Mesenchymal stem cell (in vitro differentiated cells and primary cell): ENCODE results near the gene PIBF1.

Experiments used
- DNase-seq: peaks from one replicate; pipeline ENCODE4 v3.0.0-alpha.2; 2013
- H2AFZ ChIP-seq: one replicate; pipeline ENCODE4 v1.6.1; 2013; ENCODE audit warnings: low read depth, mild to moderate bottlenecking, control low read depth, inconsistent platforms, low read length, moderate library complexity
- H2AK5ac ChIP-seq: 2 replicates; pipeline ENCODE4 v1.6.1; 2013; ENCODE audit warnings: low read length, moderate library complexity, mild to moderate bottlenecking, inconsistent platforms; ENCODE audit not compliant: severe bottlenecking
- H2BK120ac ChIP-seq: one replicate; pipeline ENCODE4 v1.6.1; 2013; ENCODE audit warnings: low read depth, mild to moderate bottlenecking, inconsistent platforms, low read length, moderate library complexity
- H2BK12ac ChIP-seq, 2 experiments: one replicate each; pipeline ENCODE4 v1.6.1; 2013; ENCODE audit warnings: inconsistent platforms in 2 of 2, low read length in 2 of 2, mild to moderate bottlenecking in 2 of 2, moderate library complexity in 2 of 2, control low read depth in 1 of 2
- H2BK15ac ChIP-seq: one replicate; pipeline ENCODE4 v1.6.1; 2013; ENCODE audit warnings: mild to moderate bottlenecking, low read depth, inconsistent platforms; ENCODE audit not compliant: poor library complexity, severe bottlenecking
- H2BK5ac ChIP-seq: 2 replicates; pipeline ENCODE4 v1.6.1; 2013; ENCODE audit warnings: low read depth, mild to moderate bottlenecking, low read length, control low read depth, inconsistent platforms; ENCODE audit not compliant: poor library complexity, severe bottlenecking
- H3K14ac ChIP-seq, 2 experiments: one replicate each; pipeline ENCODE4 v1.6.1; 2013; ENCODE audit warnings: inconsistent platforms in 2 of 2, low read length in 2 of 2, control low read depth in 1 of 2, mild to moderate bottlenecking in 1 of 2, moderate library complexity in 1 of 2
- H3K18ac ChIP-seq, 2 experiments: one replicate each; pipeline ENCODE4 v1.6.1; 2013; ENCODE audit warnings: inconsistent platforms in 2 of 2, low read length in 2 of 2, control low read depth in 1 of 2, low read depth in 1 of 2, mild to moderate bottlenecking in 1 of 2
- H3K23ac ChIP-seq, 2 experiments: one replicate each; pipeline ENCODE4 v1.6.1; 2013; ENCODE audit warnings: inconsistent platforms in 2 of 2, low read length in 2 of 2, mild to moderate bottlenecking in 2 of 2, moderate library complexity in 2 of 2, control low read depth in 1 of 2
- H3K27ac ChIP-seq: 2 replicates; pipeline ENCODE4 v1.5.1; 2013; ENCODE audit warnings: mild to moderate bottlenecking, moderate library complexity, low read length, control low read depth, inconsistent platforms; ENCODE audit not compliant: poor library complexity, severe bottlenecking
- H3K27me3 ChIP-seq, 2 experiments: 2 replicates each; pipeline versions ENCODE4 v1.6.1 to v1.7.0; 2013; ENCODE audit warnings: low read length in 2 of 2, mild to moderate bottlenecking in 2 of 2, moderate library complexity in 2 of 2, control low read depth in 1 of 2, inconsistent platforms in 1 of 2; ENCODE audit not compliant: control insufficient read depth in 1 of 2, insufficient read depth in 1 of 2
- H3K36me3 ChIP-seq, 2 experiments: 2 replicates each; pipeline versions ENCODE4 v1.6.1 to v1.7.0; 2013; ENCODE audit warnings: low read length in 2 of 2, control low read depth in 1 of 2, inconsistent platforms in 1 of 2, low read depth in 1 of 2, mild to moderate bottlenecking in 1 of 2; ENCODE audit not compliant: insufficient read depth in 2 of 2, control insufficient read depth in 1 of 2
- H3K4ac ChIP-seq, 2 experiments: one replicate each; pipeline ENCODE4 v1.6.1; 2013; ENCODE audit warnings: inconsistent platforms in 2 of 2, low read length in 2 of 2, mild to moderate bottlenecking in 2 of 2, moderate library complexity in 2 of 2, control low read depth in 1 of 2, low read depth in 1 of 2
- H3K4me1 ChIP-seq: 2 replicates; pipeline ENCODE4 v1.6.1; 2013; ENCODE audit warnings: low read depth, low read length, control low read depth; ENCODE audit not compliant: control insufficient read depth, insufficient read depth
- H3K4me2 ChIP-seq: 2 replicates; pipeline ENCODE4 v1.6.1; 2013; ENCODE audit warnings: low read length, mild to moderate bottlenecking, inconsistent platforms; ENCODE audit not compliant: poor library complexity, severe bottlenecking
- H3K4me3 ChIP-seq, 2 experiments: 2 replicates each; pipeline versions ENCODE4 v1.5.1 to v1.7.0; 2013; ENCODE audit warnings: low read length in 2 of 2, mild to moderate bottlenecking in 2 of 2, control low read depth in 1 of 2, low read depth in 1 of 2; ENCODE audit not compliant: insufficient read depth in 1 of 2
- H3K79me1 ChIP-seq: replicated peaks from 2 replicates; pipeline ENCODE4 v1.6.1; 2013; ENCODE audit warnings: mild to moderate bottlenecking, control low read depth, low read length, inconsistent platforms; ENCODE audit not compliant: poor library complexity, severe bottlenecking
- H3K9ac ChIP-seq: 2 replicates; pipeline ENCODE4 v1.7.0; 2013; ENCODE audit warnings: mild to moderate bottlenecking, low read length, moderate library complexity
- H3K9me3 ChIP-seq: 2 replicates; pipeline ENCODE4 v1.7.0; 2013; ENCODE audit warnings: mild to moderate bottlenecking, low read length; ENCODE audit not compliant: control insufficient read depth
- H4K8ac ChIP-seq: one replicate; pipeline ENCODE4 v1.6.1; 2013; ENCODE audit warnings: inconsistent platforms, mild to moderate bottlenecking, low read length, moderate library complexity
- H4K91ac ChIP-seq: one replicate; pipeline ENCODE4 v1.6.1; 2013; ENCODE audit warnings: mild to moderate bottlenecking, low read length, inconsistent platforms
- WGBS: methylation state at CpG from one replicate; pipeline ENCODE4 v1.1.7; 2013; ENCODE audit warnings: mixed read lengths; 5-methylcytosine and 5-hydroxymethylcytosine counted together

PIBF1 gene

GRCh38 chr13:72990953-72991352, 209.0 kb downstream of the PIBF1 start:
- Histone ChIP-seq H3K4ac (no peak overlapping the region), H3K36me3 (peaks cover 0 to 4% of the 10 kb centered on the region in 2 experiments), H3K23ac (no peak overlapping the region), H3K4me2 (no peak overlapping the region), H2AFZ (no peak overlapping the region), H3K79me1 (no peaks in the 10 kb centered on the region), H2BK12ac (no peak overlapping the region), H3K18ac (no peak overlapping the region), H2BK5ac (no peak overlapping the region), H2AK5ac (no peak overlapping the region), H3K27me3 (no peaks in the 10 kb centered on the region), H3K4me3 (no peak overlapping the region), H4K91ac (no peak overlapping the region), H4K8ac (no peak overlapping the region), H2BK120ac (no peak overlapping the region), H3K4me1 (peaks cover 1% of the 10 kb centered on the region), H3K14ac (no peak overlapping the region), H2BK15ac (no peak overlapping the region), H3K27ac (no peak overlapping the region), H3K9ac (no peak overlapping the region), H3K9me3 (no peaks in the 10 kb centered on the region)
- no peak for DNase-seq
- WGBS, result 70% methylated on average over 3 of the region's 3 CpGs

- 93% methylated on average over 3 of the region's 4 CpGs for WGBS
- Histone ChIP-seq H3K27me3 (no peaks in the 10 kb centered on the region), H3K23ac (no peak overlapping the region), H4K8ac (no peak overlapping the region), H3K4me1 (no peaks in the 10 kb centered on the region), H2BK5ac (no peak overlapping the region), H3K4ac (no peak overlapping the region), H3K4me2 (no peak overlapping the region), H2BK12ac (no peak overlapping the region), H3K18ac (no peak overlapping the region), H2BK15ac (no peak overlapping the region), H4K91ac (no peak overlapping the region), H2AK5ac (no peak overlapping the region), H2AFZ (no peak overlapping the region), H3K14ac (no peak overlapping the region), H2BK120ac (no peak overlapping the region), H3K79me1 (no peaks in the 10 kb centered on the region), H3K36me3 (peaks cover 0 to 2% of the 10 kb centered on the region in 2 experiments), H3K9ac (no peak overlapping the region), H3K4me3 (no peak overlapping the region), H3K27ac (no peak overlapping the region), H3K9me3 (no peaks in the 10 kb centered on the region)
- DNase-seq, result no peak
Observed at GRCh38 chr13:72998012-72998411, 216.1 kb downstream of the PIBF1 start.

- H3K79me1 ChIP-seq, result no peaks in the 10 kb centered on the region
- no peak overlapping the region for H2BK120ac ChIP-seq
- DNase-seq, result peak; percentile 16
- H3K14ac ChIP-seq, result no peak overlapping the region
- H2BK12ac ChIP-seq, result no peak overlapping the region
- no peak overlapping the region for H3K18ac ChIP-seq
- H3K23ac ChIP-seq, result no peak overlapping the region
- WGBS, result 91% methylated on average over 4 of the region's 4 CpGs
- H3K4me2 ChIP-seq, result no peak overlapping the region
- no peak overlapping the region for H3K27ac ChIP-seq
- H4K91ac ChIP-seq, result no peak overlapping the region
- no peak overlapping the region for H3K9ac ChIP-seq
- no peak overlapping the region for H3K4ac ChIP-seq
- no peaks in the 10 kb centered on the region for H3K27me3 ChIP-seq
- H2BK15ac ChIP-seq, result no peak overlapping the region
- no peak overlapping the region for H2AFZ ChIP-seq
- H3K4me3 ChIP-seq, result no peak overlapping the region
- no peak overlapping the region for H4K8ac ChIP-seq
- no peak overlapping the region for H2AK5ac ChIP-seq
- H3K9me3 ChIP-seq, result no peaks in the 10 kb centered on the region
- H3K36me3 ChIP-seq, result peaks cover 2 to 6% of the 10 kb centered on the region in 2 experiments
- H3K4me1 ChIP-seq, result no peaks in the 10 kb centered on the region
- H2BK5ac ChIP-seq, result no peak overlapping the region
Observed at GRCh38 chr13:73000027-73000674, 218.2 kb downstream of the PIBF1 start.

- H2BK15ac ChIP-seq, result no peak overlapping the region
- H3K27ac ChIP-seq, result no peak overlapping the region
- H3K79me1 ChIP-seq, result peaks cover 2% of the 10 kb centered on the region
- H3K4ac ChIP-seq, result no peak overlapping the region
- peaks cover 2 to 6% of the 10 kb centered on the region in 2 experiments for H3K36me3 ChIP-seq
- no peak overlapping the region for H2BK120ac ChIP-seq
- no peak overlapping the region for H3K9ac ChIP-seq
- H3K4me1 ChIP-seq, result no peaks in the 10 kb centered on the region
- no peak overlapping the region for H3K4me3 ChIP-seq
- H2BK5ac ChIP-seq, result no peak overlapping the region
- H3K23ac ChIP-seq, result no peak overlapping the region
- no peak for DNase-seq
- no peak overlapping the region for H2AFZ ChIP-seq
- no peak overlapping the region for H2BK12ac ChIP-seq
- H3K27me3 ChIP-seq, result no peaks in the 10 kb centered on the region
- no peak overlapping the region for H3K14ac ChIP-seq
- H3K4me2 ChIP-seq, result no peak overlapping the region
- no peak overlapping the region for H3K18ac ChIP-seq
- H4K91ac ChIP-seq, result no peak overlapping the region
- H2AK5ac ChIP-seq, result no peak overlapping the region
- no peaks in the 10 kb centered on the region for H3K9me3 ChIP-seq
- H4K8ac ChIP-seq, result no peak overlapping the region
Observed at GRCh38 chr13:73001971-73002370, 220.0 kb downstream of the PIBF1 start.
